HG02938 (cell line): ENCODE data around the gene LTO1.
"Not testable (repeated sequence)": the region's sequence is repeated elsewhere in the genome, so short reads cannot be mapped to it uniquely, and the experiment has no call there.

Experiments used
- ATAC-seq: cut with Tn5 transposase; IDR thresholded peaks from one replicate; pipeline ENCODE4 v1.9.1; 2021; ENCODE audit warnings: mild to moderate bottlenecking, moderate library complexity; ENCODE audit not compliant: unreplicated experiment

Gene LTO1

DNA sequence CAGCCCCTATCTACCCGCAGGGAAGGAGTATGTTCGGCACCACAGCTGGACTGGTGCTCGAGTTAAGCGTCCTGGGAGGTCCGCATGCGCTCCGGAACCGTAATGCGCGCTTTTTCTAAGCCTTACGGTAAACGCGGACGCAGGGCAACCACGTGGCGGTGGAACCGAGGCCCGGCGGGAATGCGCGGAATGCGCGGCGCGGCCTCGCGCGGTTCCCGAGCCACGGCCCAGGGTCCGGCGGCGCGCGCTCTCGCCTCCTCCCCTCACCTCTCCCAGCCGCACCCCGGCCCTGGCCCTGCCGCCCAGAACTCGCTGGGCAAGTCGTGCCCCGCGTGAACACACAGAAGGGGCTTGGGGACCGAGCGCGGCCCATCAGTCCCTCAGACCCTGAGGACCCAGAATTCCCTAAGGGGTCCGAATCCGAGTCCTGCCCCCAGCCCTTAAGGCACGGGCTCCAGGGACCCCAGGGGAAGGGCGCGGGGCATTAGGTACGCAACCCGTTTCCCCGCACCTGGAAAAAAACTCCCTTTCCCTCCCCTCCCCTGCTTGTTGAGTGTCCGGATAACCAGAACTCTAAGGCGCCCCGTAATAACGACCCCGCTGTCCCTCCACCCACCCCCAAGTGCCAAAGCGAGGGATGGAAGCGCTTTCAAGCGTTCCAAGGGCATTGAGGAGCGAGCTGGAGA lies 38.5 kb downstream of the LTO1 start:
- no peak for ATAC-seq

DNA sequence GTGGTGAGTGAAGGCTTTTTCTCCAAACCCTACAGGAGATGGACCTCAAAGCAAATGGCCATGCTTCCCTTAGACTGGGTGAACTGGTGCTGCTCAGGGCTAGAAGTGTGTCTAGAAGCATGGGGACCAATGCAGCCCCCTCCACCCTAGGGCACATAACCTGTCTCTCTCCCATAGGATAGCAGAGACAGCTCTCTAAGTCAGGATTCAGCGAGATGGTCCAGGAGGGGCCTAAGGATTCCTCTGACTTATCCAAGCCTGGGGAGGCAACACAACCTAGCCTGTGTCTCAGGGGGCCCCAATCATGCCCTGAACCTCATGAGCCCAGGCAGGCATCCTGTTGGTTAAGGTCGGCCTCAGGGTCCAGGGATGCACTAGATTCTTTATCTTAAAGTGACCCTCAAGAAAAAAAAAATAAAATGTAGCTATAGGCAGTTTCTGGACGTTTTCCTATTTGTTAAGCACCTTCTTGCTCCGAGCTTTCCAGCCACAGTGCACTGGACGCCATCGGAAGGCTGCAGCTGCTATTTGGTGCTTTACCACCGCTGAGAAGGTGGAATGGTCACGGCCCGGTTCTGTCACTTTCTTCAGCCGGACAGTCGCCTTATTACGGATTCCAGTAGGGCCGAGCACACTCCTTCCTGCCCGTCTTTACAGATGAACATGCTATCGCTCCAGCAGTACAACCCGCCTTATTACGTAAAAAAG lies 39.2 kb downstream of the LTO1 start:
- ATAC-seq: no peak

DNA sequence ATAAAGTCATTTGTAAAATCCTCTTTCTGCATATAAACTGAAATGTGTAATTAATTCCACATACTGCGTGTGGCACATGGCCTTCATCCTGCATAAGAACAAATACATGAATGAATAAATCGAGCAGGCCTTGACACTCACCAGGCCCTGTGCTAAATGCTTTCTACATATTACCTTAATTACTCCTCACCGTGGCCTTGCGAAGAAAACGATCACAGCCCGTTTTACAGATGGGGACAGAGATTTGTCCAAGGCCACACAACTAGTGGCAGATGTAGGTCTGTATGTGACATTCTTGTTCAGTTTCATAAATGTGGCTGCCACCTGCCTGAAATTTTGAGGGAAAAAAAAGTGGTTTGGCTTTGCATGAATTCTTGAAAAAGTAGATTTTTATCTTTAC lies 40.0 kb downstream of the LTO1 start:
- ATAC-seq: no peak

DNA sequence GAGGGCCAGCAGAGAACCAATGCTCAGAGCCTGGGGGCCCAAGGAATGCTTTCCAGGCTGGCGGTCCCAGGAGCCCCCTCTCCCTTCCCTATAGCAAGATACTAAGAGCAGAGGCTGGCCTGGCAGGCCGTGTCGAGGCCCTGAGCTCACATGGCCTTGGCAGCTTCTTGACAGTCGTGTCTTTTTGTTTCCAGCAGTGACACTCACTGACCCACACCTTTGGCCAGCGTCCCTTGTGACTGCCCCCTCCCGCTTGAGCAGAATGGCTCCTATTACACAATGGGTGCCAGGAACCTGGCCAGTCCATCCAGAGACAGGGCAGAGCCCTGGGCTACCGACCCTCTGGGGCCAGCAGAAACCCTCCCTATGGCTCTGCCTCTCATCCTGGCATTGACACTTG lies 40.6 kb downstream of the LTO1 start:
- ATAC-seq: no peak

DNA sequence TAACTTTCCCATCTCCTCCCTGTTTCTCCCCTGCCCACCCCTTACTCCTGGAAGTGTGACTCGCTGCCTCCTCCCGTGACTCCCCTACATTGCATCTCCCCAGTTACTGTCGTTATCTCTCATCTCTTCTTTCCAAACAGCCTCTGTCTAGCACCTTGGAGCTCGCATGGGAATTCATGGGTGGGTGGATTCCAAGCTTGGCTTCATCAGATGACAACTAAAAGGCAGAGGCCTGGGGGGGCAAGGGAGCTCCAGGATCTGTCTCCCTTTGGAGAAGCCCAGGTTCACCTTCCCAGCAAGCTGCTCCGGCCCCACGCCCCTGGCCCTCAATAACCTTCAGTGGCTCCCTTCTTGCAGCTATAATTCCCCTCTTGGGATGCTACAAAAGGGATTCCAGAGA lies 41.1 kb downstream of the LTO1 start:
- ATAC-seq: no peak

DNA sequence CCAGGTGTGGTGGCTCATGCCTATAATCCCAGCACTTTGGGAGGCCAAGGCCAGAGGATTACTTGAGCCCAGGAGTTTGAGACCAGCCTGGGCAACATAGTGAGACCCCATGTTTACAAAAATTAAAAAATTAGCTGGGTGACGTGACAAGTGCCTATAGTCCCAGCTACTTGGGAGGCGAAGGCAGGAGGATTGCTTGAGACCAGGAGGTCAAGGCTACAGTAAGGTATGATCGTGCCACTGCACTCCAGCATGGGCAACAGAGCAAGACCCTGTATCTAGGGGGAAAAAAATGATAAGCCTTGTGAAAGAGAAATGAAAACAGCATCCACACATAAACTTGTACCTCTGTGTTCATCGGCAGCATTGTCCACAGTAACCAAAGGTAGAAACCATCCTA lies 42.3 kb downstream of the LTO1 start:
- no peak for ATAC-seq

DNA sequence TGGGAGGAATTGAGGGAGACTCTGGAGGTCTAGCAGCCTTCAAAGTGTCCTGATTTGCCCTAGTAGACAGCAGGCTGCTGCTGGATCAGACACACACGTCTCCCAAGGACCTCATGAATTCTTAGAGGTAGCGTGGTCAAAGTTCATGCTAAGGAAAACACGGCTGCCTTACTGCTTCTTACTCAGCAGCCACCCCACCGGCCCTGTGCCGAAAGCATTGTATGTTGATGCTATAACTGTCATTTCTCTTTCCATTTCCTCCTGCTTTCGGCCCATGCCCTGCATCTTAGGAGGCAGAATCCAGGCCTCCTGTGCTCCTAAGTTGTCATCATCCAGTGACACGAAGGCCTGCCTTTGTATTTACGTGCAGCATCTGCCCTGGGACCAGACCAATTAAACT lies 44.7 kb downstream of the LTO1 start:
- no peak for ATAC-seq

DNA sequence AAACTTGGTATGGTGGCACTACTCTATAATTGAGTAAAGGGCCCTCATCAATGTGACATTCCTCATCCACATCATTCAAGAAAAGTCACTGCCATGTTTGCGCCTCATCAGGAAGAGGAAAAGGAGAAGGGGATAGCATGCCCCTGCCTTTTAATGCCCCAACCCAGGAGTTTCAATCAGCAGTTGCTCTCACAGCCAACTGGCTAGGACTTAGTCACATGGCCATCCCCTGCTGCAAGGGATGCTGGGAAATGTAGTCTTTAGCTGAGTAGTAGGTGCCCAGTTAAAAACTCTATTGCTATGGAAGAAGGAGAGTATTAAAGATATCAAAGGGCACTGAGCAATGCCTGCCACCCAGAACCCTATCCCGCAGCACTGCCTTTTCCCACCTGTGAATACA lies 45.1 kb downstream of the LTO1 start:
- ATAC-seq: no peak

DNA sequence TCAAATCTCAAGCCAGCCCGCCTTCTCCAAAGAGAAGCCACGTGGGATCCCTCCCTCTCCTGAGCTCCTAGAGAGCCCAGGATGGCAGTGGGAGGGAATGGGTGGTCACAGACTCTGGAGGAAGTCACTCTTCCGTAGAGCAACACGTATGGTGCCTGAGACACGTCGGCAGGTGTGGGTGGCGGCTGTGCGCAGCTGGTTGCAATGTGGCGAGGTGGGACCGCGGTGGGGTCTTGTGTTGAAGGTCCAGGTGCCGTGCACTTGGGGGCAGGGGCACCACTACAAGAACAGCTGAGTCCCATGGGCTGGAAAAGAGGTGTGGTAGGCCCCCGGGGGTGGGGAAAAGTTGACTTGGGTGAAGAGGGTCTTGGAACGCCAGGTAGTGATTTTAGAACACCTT lies 47.6 kb downstream of the LTO1 start:
- no peak for ATAC-seq

DNA sequence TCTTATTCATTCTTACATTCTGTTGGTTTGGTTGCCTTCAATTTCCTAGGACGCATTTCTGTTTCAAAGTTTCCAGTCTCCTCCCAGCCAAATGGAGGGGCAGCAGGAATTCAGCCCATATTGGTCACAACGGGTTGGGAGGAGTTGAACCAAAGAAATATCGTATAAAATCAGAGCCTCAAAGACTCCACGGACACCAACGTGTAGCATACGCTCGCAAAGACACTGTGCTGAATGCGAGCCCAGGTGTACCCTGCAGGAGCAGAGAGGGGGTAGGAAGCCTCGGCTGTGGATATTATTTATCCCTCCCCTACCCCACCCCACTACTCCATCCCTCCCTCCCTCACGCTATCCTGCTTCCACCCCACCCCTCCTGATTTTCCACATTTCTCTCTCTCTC lies 49.7 kb downstream of the LTO1 start:
- ATAC-seq: no peak

DNA sequence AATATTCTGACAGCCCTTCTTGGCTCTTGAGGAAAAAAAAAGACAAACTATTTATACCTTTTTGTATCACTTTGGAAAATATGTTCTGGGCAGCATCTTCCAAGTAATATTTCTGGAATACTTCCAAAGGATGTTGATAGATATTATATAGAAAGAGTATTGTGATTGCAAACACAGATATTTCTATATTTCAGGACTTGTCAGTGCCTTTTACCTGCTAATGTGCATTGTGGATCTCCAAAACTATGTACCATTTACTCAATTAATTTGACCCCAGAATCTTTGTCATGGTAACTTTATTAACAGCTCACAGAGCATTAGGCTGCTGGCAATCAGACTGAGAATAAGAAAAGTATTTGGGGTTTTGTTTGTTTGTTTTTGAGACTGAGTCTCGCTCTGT lies 50.9 kb downstream of the LTO1 start:
- ATAC-seq: no peak

DNA sequence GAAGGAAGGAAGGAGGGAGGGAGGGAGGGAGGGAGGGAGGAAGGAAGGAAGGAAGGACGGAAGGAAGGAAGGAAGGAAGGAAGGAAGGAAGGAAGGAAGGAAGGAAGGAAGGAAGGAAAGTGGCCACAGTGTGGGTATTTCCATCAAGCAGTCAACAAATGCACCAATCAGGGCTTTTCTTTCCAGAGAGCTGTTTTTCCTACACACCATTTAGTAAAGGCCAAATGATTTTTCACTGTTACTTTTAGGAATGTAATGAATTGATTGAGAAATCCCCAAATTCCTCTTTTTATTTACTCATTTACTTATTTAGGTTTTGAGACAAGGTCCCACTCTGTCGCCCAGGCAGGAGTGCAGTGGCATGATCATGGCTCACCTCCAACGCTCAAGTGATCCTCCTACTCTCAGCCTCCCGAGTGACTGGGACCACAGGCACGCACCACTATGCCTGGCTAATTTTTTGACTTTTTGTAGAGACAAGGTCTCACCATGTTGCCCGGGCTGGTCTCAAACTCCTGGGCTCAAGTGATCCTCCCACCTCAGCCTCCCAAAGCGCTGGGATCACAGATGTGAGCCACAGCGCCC lies 53.0 kb downstream of the LTO1 start:
- not testable (repeated sequence) for ATAC-seq

DNA sequence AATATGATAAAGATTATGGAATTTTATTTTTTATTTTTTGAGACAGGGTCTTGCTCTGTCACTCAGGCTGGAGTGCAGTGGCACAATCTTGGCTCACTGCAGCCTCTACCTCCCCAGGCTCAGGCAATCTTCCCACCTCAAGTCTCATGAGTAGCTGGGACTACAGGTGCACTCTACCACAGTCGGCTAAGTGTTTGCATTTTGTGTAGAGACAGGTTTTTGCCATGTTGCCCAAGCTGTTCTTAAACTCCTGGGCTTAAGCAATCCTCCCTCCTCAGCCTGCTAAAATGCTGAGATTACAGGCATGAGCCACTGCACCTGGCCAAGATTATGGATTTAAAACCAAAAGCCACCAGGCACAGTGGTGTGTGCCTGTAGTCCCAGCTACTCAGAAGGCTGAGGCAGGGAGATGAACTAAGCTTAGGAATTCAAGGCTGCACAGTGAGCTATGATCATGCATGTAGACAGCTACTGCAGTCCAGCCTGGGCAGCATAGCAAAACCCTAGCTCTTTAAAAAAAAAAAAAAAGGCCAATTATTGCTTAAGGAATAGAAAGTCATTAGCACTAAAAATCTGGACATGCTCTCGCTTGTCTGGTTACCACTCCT lies 54.4 kb downstream of the LTO1 start:
- ATAC-seq: no peak

DNA sequence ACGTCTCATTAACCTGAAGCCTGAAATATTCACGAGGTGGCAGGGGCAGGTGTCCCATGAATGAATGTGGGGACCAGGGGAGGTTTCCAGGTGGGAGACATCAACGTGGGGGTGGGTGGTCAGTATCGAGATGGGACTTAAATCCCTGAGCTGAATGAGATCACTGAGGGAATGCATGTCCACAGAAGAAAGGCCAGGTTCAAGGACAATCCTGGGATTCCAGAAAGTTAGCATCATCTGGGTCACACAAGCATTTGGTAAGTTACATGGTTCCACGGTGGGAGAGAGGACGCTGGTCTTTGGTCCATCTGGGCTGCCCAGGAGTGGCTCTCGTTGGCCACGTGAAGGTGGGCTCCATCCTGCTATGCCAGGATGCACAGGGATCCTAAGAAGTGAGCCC lies 56.9 kb downstream of the LTO1 start:
- ATAC-seq: no peak

DNA sequence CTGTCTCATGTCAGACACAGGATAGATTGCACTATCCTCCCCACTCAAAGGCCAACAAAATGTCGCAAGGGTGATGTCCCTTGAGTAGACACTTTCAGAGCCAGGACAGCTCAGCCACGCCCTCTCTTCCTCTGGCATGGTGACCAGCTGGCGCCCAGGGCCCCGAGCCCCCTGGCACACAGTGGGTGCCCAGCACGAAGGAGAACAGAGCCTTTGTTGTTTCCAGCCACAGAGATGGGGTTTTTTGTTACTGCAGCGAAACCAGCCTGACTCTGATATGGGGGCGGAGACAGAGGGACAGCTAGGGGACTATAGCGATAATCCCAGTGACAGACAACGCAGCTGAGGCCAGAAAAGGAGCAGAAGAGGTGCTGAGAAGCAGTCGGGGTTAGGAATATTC lies 57.5 kb downstream of the LTO1 start:
- ATAC-seq: no peak

DNA sequence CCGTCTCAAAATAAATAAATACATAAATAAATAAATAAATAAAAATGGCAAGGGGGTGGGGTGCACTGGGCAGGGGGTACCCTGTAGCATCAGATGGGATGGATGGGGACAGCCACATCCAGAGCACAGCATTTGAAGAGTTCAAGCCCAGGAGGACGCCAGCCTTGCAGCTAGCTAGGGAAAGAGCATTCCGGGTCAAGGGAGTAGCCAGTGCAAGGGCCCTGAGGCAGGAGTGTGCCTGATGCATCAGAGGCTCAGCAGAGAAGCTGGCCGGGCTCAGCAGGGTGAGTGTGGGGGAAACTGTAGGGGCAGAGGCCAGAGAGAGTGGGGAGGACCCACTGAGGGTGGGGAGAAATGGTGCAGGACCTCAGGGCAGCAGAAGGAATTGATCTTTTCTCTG lies 57.9 kb downstream of the LTO1 start:
- no peak for ATAC-seq
